Measurements from ENCODE around the gene ENAM. TPM values are rescaled to one million over a fixed set of nuclear protein-coding genes. Genes with fewer than 3 reads are reported as not detected.
"Not testable (repeated sequence)": the region's sequence is repeated elsewhere in the genome, so short reads cannot be mapped to it uniquely, and the experiment has no call there.

The ENAM gene
- total RNA-seq, 1 donor from 2014 or later = not detected

- no peaks in the 10 kb centered on the region for H3K36me3 Mint-ChIP-seq
- no peak overlapping the region for H3K27ac Mint-ChIP-seq
- peaks cover 2% of the 10 kb centered on the region for H3K4me1 Mint-ChIP-seq
- no peak for TF ChIP-seq CTCF (IDR thresholded peaks at IDR 0.05; ENCODE audit: unreplicated experiment)
- DNase-seq (ENCODE audit: low spot score in 2 of 2, unreplicated experiment in 2 of 2) = no peak
- no peak overlapping the region for H3K4me3 Mint-ChIP-seq
- peaks cover 7% of the 10 kb centered on the region for H3K27me3 Mint-ChIP-seq (ENCODE audit: low read depth)
- no peaks in the 10 kb centered on the region for H3K9me3 Mint-ChIP-seq
Observed at GRCh38 chr4:70658418-70658817, 29.9 kb downstream of the ENAM start.

- Mint-ChIP-seq H3K27me3 (ENCODE audit: low read depth) (peaks cover 7% of the 10 kb centered on the region), H3K4me1 (no peaks in the 10 kb centered on the region), H3K4me3 (no peak overlapping the region), H3K9me3 (no peaks in the 10 kb centered on the region), H3K36me3 (no peaks in the 10 kb centered on the region), H3K27ac (no peak overlapping the region)
- TF ChIP-seq CTCF (IDR thresholded peaks at IDR 0.05; ENCODE audit: unreplicated experiment) = no peak
- DNase-seq (ENCODE audit: low spot score in 2 of 2, unreplicated experiment in 2 of 2) = no peak
Observed at GRCh38 chr4:70660106-70660505, 31.6 kb downstream of the ENAM start.

GRCh38 chr4:70661309-70661922 lies 32.9 kb downstream of the ENAM start:
- not testable (repeated sequence) for DNase-seq (ENCODE audit: low spot score in 2 of 2, unreplicated experiment in 2 of 2); H3K4me3 Mint-ChIP-seq; H3K36me3 Mint-ChIP-seq; H3K4me1 Mint-ChIP-seq; H3K9me3 Mint-ChIP-seq; H3K27me3 Mint-ChIP-seq (ENCODE audit: low read depth); H3K27ac Mint-ChIP-seq

GRCh38 chr4:70666369-70666768 lies 37.8 kb downstream of the ENAM start, which contains the start of gene JCHAIN:
TSS of gene JCHAIN (minus strand) at chr4:70666508. CDS start at chr4:70666490, 18 bp downstream.
- Mint-ChIP-seq H3K9me3 (no peaks in the 10 kb centered on the region), H3K27me3 (ENCODE audit: low read depth) (peaks cover 16% of the 10 kb centered on the region), H3K4me3 (no peak within 1 kb of the TSS), H3K4me1 (peaks cover 6% of the 10 kb centered on the region), H3K27ac (peak within 1 kb of the TSS; percentile 81), H3K36me3 (no peaks in the 10 kb centered on the region)
- no peak for DNase-seq (ENCODE audit: low spot score in 2 of 2, unreplicated experiment in 2 of 2)
- no peak for TF ChIP-seq CTCF (IDR thresholded peaks at IDR 0.05; ENCODE audit: unreplicated experiment)

GRCh38 chr4:70667740-70668535 lies 39.4 kb downstream of the ENAM start:
- no peaks in the 10 kb centered on the region for H3K9me3 Mint-ChIP-seq
- H3K36me3 Mint-ChIP-seq = no peaks in the 10 kb centered on the region
- H3K27me3 Mint-ChIP-seq (ENCODE audit: low read depth) = peaks cover 17% of the 10 kb centered on the region
- peak overlapping the region; percentile 71 for H3K27ac Mint-ChIP-seq
- DNase-seq (ENCODE audit: low spot score in 2 of 2, unreplicated experiment in 2 of 2) = no peak
- H3K4me3 Mint-ChIP-seq = no peak overlapping the region
- H3K4me1 Mint-ChIP-seq = peaks cover 6% of the 10 kb centered on the region
- no peak for TF ChIP-seq CTCF (IDR thresholded peaks at IDR 0.05; ENCODE audit: unreplicated experiment)

GRCh38 chr4:70670332-70671014 lies 41.9 kb downstream of the ENAM start:
- H3K27ac Mint-ChIP-seq = no peak overlapping the region
- no peak for DNase-seq (ENCODE audit: low spot score in 2 of 2, unreplicated experiment in 2 of 2)
- no peak for TF ChIP-seq CTCF (IDR thresholded peaks at IDR 0.05; ENCODE audit: unreplicated experiment)
- no peak overlapping the region for H3K4me3 Mint-ChIP-seq
- no peaks in the 10 kb centered on the region for H3K36me3 Mint-ChIP-seq
- peaks cover 22% of the 10 kb centered on the region for H3K27me3 Mint-ChIP-seq (ENCODE audit: low read depth)
- H3K9me3 Mint-ChIP-seq = no peaks in the 10 kb centered on the region
- H3K4me1 Mint-ChIP-seq = peaks cover 19% of the 10 kb centered on the region
